ENCODE measurements around the gene IGFN1. TPM values are rescaled to one million over a fixed set of nuclear protein-coding genes. Genes with fewer than 3 reads are reported as not detected.

IGFN1 gene
- total and polyA plus RNA-seq, 10 of the 15 experiments (the other 5 are each of a cell fraction or from before 2014, with no cell fraction given), result not detected

DNA sequence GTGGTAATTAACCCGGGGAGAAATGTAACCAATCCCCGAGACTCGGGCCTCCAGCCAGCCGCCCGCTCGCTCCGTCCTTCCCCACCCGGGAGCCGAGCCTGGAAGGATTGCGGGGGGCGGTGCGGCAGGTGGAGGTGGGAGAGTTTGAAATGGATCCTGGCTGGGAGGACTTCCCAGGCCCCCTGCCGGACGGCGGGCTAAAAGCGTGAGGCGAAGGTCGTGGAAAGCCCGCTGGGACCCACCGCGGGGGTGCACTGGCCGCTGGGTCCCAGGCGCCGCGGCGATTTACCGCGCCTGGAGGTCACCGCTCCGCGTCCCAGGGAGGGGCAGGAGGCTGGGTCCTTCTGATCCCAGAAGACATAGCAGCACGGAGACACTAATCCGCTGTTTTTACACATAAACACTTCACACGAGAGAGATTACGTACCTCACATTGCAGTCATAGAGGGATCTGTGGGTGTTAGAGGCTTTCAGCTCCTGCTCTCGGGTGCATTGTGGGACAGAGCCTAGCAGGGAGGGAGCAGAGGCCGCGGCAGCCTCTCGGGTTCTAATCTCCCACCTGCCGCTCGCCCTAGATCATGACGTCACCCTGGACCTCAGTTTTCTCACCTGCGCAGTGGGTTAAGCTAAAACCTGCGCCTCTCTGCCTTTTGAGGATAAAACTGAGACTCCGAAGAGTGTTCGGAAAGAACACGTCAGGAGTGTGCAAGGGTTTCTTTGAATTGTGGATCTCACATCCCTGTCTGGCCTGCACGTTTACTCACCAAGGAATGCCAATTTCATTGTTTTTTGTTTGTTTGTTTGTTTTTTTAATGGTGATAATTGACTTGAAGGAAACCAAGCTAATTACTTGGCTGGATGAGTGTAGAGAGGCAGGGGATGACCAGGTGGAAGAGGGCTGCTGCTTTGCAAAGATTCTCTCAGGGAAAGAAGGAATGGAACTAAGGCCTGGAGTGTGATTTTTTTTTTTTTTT lies 19.3 kb upstream of the IGFN1 start (continued):
- TF ChIP-seq, protein P1, sequence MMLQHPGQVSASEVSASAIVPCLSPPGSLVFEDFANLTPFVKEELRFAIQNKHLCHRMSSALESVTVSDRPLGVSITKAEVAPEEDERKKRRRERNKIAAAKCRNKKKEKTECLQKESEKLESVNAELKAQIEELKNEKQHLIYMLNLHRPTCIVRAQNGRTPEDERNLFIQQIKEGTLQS (IDR thresholded peaks at IDR 0.05; ENCODE audit: borderline replicate concordance, extremely low read depth, low read depth, low read length), result no peak
- TF ChIP-seq CREM (IDR thresholded peaks at IDR 0.05; ENCODE audit: low read depth), result peak; percentile 76
- TF ChIP-seq CREB1 (IDR thresholded peaks at IDR 0.05; ENCODE audit: low read depth), result peak; percentile 39; the same call in 1 of the 2 replicates
- TF ChIP-seq ATF7 (IDR thresholded peaks at IDR 0.05; ENCODE audit: low read depth), result peak; percentile 96
- TF ChIP-seq CHD4 (IDR thresholded peaks at IDR 0.05), result 0 out of 2 replicates have a peak, but pooled peaks have one; percentile 55
- TF ChIP-seq, protein P2, sequence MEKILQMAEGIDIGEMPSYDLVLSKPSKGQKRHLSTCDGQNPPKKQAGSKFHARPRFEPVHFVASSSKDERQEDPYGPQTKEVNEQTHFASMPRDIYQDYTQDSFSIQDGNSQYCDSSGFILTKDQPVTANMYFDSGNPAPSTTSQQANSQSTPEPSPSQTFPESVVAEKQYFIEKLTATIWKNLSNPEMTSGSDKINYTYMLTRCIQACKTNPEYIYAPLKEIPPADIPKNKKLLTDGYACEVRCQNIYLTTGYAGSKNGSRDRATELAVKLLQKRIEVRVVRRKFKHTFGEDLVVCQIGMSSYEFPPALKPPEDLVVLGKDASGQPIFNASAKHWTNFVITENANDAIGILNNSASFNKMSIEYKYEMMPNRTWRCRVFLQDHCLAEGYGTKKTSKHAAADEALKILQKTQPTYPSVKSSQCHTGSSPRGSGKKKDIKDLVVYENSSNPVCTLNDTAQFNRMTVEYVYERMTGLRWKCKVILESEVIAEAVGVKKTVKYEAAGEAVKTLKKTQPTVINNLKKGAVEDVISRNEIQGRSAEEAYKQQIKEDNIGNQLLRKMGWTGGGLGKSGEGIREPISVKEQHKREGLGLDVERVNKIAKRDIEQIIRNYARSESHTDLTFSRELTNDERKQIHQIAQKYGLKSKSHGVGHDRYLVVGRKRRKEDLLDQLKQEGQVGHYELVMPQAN (conservative IDR thresholded peaks at IDR 0.05), result 0 out of 2 replicates have a peak, but pooled peaks have one; percentile 48

DNA sequence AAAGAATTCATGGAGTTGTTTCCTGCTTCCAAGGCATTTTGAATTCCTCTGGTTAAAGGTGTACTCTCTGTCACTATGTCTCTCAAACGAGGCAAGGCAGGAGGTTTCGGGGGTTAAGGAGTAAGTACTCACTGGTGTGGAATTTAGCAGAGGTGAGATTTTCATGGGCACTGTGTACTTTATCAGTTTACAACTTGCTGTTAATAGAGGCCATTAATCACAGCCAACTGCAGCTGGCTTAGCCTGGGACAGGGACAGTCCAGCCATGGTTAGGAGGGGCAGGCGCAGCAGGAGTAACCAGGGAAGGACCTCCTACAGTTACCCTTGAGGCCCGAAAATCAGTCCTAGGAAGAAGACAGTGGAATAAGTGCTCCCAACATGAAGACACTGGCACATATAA lies 18.3 kb upstream of the IGFN1 start:
- no peak overlapping the region for H3K27ac ChIP-seq (ENCODE audit: control insufficient read depth, insufficient read depth)
- no peaks in the 10 kb centered on the region for H3K9me3 ChIP-seq (replicated peaks; ENCODE audit: control insufficient read depth, insufficient read depth, low read length)
- no peaks in the 10 kb centered on the region; a peak in 2 of 4 replicates for H3K27me3 ChIP-seq (replicated peaks in 1 of 2; ENCODE audit: control insufficient read depth in 2 of 2, insufficient read depth in 2 of 2, low read length in 1 of 2)
- DNase-seq (ENCODE audit: low read depth, low spot score) (no peak), FAIRE-seq (no peak), ATAC-seq (no peak)
- ChIA-PET POLR2A (no interaction called here), CTCF (no interaction called here), SMC1A (ENCODE audit: uncharacterized antibody, unreplicated experiment) (no interaction called here), RAD21 (ENCODE audit: unreplicated experiment) (interaction anchor here (1.2 kb wide), 1 partner anchor 50 kb away, joined by 3 read pairs; no protein-coding TSS in a partner anchor)
- H4K20me1 ChIP-seq (ENCODE audit: control insufficient read depth, insufficient read depth), result no peaks in the 10 kb centered on the region
- no peak overlapping the region for H3K4me2 ChIP-seq (ENCODE audit: control insufficient read depth, insufficient read depth)
- H3K36me3 ChIP-seq (ENCODE audit: control insufficient read depth in 2 of 2, insufficient read depth in 2 of 2, low read length in 1 of 2), result no peaks in the 10 kb centered on the region
- H3K4me1 ChIP-seq (ENCODE audit: control insufficient read depth, insufficient read depth, low read length), result peaks cover 7% of the 10 kb centered on the region
- no TSS peak for BruUV-seq (replicated peaks)
- H3K79me2 ChIP-seq (ENCODE audit: control insufficient read depth, insufficient read depth, low read length), result no peaks in the 10 kb centered on the region
- in situ Hi-C loops (cut with MboI), result no loop called here
- no peak overlapping the region for H3K9ac ChIP-seq (ENCODE audit: control insufficient read depth, insufficient read depth, low read length)
- no peak overlapping the region for H3K4me3 ChIP-seq
- intact Hi-C loops (cut with micrococcal nuclease; ENCODE audit: unreplicated experiment), result no loop called here
- WGBS (ENCODE audit: insufficient coverage, insufficient replicate concordance, low lambda C conversion rate, missing lambda C conversion rate), result 60% methylated on average over 4 of the region's 4 CpGs
- H2AFZ ChIP-seq (ENCODE audit: control insufficient read depth, low read depth, low read length), result no peak overlapping the region
- TF ChIP-seq NR2C2 (IDR thresholded peaks at IDR 0.05; ENCODE audit: borderline replicate concordance, control insufficient read depth, insufficient read length, low read depth) (no peak), CEBPB (IDR thresholded peaks at IDR 0.05; ENCODE audit: borderline replicate concordance in 1 of 2, low read depth in 2 of 2, low read length in 2 of 2) (no peak), FOXK2 (IDR thresholded peaks at IDR 0.05) (no peak), SRF (IDR thresholded peaks at IDR 0.05; ENCODE audit: low read depth in 2 of 2, low read length in 2 of 2) (no peak), SKIL (IDR thresholded peaks at IDR 0.05; ENCODE audit: low read depth, poor library complexity, severe bottlenecking) (no peak)
- TF ChIP-seq, protein P3, sequence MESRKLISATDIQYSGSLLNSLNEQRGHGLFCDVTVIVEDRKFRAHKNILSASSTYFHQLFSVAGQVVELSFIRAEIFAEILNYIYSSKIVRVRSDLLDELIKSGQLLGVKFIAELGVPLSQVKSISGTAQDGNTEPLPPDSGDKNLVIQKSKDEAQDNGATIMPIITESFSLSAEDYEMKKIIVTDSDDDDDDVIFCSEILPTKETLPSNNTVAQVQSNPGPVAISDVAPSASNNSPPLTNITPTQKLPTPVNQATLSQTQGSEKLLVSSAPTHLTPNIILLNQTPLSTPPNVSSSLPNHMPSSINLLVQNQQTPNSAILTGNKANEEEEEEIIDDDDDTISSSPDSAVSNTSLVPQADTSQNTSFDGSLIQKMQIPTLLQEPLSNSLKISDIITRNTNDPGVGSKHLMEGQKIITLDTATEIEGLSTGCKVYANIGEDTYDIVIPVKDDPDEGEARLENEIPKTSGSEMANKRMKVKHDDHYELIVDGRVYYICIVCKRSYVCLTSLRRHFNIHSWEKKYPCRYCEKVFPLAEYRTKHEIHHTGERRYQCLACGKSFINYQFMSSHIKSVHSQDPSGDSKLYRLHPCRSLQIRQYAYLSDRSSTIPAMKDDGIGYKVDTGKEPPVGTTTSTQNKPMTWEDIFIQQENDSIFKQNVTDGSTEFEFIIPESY (IDR thresholded peaks at IDR 0.05), result no peak
- TF ChIP-seq, protein P4, sequence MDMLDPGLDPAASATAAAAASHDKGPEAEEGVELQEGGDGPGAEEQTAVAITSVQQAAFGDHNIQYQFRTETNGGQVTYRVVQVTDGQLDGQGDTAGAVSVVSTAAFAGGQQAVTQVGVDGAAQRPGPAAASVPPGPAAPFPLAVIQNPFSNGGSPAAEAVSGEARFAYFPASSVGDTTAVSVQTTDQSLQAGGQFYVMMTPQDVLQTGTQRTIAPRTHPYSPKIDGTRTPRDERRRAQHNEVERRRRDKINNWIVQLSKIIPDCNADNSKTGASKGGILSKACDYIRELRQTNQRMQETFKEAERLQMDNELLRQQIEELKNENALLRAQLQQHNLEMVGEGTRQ (IDR thresholded peaks at IDR 0.05; ENCODE audit: borderline replicate concordance, low read depth, low read length), result no peak

Measured in GM12878 (cell line).